GM19351 (cell line): Measurements from ENCODE around the gene RAPGEF6.

Experiments
- ATAC-seq: cut with Tn5 transposase; IDR thresholded peaks from one replicate; pipeline ENCODE4 v1.9.1; 2021; ENCODE audit warnings: mild to moderate bottlenecking, moderate library complexity; ENCODE audit not compliant: unreplicated experiment

The RAPGEF6 gene

DNA sequence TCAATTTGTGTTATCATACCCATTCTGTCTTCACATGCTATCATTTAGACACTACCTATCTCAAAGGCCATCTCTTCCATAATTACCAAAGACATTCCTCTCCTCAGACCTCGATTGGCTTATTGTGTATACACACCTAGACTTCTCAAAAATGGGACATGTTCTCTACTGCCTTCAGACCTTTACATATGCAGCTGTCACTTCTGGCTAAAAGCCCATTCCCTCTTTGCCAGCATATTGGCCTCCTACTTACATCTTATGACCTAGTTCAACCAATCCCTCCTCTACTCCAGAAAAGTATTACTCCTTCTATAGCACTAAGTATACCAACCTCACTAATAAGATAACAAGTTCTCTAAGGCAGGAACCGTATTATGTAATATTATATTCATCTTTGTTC is 84.4 kb downstream of the RAPGEF6 start:
- ATAC-seq = no peak

- no peak for ATAC-seq
These were observed 86.9 kb downstream of the RAPGEF6 start for GRCh38 chr5:131548176-131548575.

GRCh38 chr5:131545845-131546244 is 89.2 kb downstream of the RAPGEF6 start:
- no peak for ATAC-seq

DNA sequence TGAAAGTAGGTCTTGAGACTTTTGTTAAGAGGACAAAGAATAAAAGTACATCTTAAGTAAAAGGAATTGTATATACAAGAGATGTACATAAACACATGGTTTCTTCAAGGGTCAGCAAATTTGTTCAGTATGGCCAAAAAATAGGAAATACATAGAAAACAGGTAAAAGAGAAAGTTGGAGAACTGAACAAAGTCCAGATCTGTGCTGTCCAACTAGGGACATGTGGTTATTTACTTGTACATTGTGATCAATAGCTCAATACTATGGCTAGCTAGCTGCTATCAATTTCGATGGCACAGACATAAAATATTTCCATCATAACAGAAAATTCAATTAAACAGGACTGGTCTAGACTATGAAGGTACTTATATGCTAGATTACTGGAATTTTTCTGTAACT is 92.3 kb downstream of the RAPGEF6 start:
- no peak for ATAC-seq

GRCh38 chr5:131541762-131542161 is 93.3 kb downstream of the RAPGEF6 start:
- no peak for ATAC-seq

DNA sequence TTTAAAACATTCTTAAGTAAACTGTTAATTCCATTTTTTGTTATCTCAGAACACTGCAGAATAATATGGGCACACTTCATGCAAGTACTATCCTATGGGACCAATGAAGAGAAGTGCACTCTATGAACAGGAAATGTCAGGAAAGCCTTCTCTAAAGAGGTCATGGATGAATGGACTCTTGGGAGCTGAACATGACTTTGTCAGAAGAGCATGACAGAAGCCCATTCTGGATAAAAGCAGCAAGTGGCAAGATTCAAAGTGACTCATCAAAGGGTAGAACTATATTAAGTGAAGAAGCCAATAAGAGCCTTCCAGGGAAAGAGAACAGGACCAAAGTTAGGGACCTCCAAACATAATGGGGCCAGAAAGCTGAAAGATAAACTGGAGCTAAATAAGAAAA is 94.0 kb downstream of the RAPGEF6 start:
- ATAC-seq = no peak

GRCh38 chr5:131539251-131539650 is 95.8 kb downstream of the RAPGEF6 start:
- ATAC-seq = no peak

DNA sequence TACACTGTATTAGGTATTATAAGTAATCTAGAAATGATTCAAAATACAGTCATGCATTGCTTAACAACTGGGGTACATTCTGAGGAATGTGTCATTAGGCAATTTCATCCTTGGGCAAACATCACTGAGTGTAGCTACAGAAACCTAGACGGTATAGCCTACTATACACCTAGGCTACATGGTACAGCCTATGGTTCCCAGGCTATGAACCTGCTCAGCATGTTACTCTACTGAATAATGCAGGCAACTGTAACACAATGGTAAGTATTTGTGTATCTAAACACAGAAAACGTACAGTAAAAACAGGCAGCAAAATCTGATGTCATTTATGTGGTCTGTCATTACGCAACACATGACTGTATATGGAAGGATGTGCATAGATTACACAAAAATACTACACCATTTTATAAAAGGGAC is 96.8 kb downstream of the RAPGEF6 start:
- ATAC-seq = no peak

GRCh38 chr5:131536850-131537448 is 98.1 kb downstream of the RAPGEF6 start:
- peak; percentile 1 for ATAC-seq

- peak; percentile 98 for ATAC-seq
These were observed 98.7 kb downstream of the RAPGEF6 start for GRCh38 chr5:131536211-131536826.

DNA sequence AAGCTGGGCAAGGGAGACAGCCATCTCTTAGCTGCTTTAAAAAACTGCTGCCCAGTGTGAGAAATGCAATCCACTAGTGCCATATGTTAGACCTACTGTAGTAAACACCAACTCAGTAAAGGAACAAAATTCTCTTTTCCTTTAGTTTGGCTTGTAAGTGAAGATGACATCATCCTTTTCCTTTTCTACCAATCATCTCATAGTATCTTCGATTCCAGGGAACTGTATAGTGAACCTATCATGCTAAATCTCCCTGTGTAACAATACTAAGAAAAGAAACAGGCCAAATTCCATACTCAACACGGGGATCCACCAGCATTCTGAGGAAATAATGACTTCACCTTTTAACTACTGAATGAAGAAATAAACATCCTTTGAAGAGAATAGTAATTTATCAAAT is 100.1 kb downstream of the RAPGEF6 start:
- no peak for ATAC-seq

GRCh38 chr5:131533836-131534235 is 101.2 kb downstream of the RAPGEF6 start:
- ATAC-seq = no peak

GRCh38 chr5:131532031-131532640 is 102.9 kb downstream of the RAPGEF6 start:
- ATAC-seq = no peak

- no peak for ATAC-seq
These were observed 104.2 kb downstream of the RAPGEF6 start for GRCh38 chr5:131530706-131531331.

DNA sequence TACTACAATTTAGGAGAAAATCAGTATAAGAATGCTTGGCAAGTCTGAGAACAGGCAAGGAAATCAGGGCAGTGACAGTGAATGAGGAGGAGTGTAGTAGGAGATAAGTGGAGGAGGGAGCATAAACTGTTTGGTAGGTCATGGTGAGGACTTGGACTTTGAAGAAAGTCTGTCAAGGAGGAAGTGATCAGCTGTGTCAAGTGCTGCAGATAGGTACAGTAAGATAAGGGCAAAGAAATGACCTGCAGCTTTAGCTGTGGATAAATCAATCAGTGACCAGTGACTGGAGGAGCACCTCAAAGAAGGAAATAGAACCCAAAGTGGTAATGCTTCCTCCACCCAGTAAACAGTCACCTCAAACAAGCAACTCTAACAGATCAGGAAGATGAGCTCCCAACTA is 106.3 kb downstream of the RAPGEF6 start:
- ATAC-seq = peak; percentile 69

DNA sequence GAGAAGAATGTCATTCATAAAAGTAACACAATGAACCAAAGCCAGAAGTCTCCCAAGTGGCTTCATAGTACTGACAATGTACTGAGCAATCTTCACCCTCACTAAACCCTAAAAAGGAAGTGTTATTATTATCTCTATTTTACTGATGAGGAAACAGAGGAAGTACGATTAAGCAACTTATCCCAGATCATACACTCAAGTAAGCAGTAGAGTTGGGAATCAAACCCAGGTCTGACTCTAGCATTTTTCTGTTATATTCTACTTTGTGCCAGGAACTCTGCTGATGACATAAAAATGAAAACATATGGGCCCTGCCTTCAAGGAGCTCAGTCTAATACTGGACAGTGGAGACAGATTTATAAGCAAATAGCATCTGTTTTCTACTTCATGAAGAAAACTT is 109.2 kb downstream of the RAPGEF6 start:
- ATAC-seq = no peak

DNA sequence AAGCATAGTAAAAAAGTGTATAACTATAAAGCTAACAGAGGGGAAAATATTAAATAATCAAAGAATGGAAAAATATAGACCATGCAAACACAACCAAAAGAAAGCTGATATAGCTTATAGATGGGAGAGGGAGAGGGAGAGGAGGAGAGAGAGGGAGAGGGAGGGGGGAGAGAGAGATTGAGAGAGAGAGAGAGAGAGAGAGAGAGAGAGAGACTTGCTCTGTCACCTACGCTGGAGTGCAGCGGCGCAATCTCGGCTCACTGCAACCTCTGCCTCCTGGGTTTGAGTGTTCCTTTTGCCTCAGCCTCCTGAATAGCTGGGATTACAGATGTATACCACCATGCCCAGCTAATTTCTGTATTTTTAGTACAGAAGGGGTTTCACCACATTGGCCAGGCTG is 110.6 kb downstream of the RAPGEF6 start:
- no peak for ATAC-seq

GRCh38 chr5:131523500-131524185 is 111.4 kb downstream of the RAPGEF6 start:
- ATAC-seq = no peak

DNA sequence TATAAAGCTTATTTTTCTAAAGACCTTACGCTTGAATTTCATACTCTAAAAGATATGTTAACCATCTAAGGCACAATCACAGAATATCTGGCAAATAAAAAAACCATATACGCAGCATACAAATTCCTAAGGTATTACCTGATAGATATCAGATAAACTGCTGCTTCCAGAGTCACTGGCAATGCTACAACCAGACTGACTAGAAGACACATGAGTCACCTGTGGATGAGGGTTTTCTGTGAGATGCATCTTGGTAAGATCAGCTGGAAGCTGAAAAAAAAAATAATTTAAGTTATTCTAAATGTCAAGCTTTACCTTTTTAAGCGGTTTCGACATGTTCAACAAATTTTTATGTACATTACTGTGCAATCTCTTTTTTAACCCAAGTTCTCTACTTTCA is 113.8 kb downstream of the RAPGEF6 start:
- ATAC-seq = no peak

DNA sequence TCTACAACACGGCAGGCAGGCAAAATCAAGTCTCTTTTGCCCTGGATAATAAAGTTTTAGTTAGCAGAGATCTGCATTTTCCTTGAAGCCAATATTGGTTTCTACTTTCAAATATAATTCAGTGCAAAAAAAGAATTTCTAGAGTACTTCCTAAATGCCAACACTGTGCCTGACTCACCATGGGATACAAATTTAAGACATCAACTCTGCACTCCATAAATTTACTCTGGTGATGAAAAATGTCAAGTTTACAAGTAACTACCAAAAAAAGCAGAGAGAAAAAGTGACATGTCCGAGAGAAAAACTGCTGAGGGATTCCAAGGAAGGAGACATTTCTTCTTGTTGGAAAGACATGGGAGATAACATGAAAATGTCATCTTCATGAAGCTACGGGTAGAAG is 119.7 kb downstream of the RAPGEF6 start:
- ATAC-seq = no peak
